DND-41 (cell line): ENCODE measurements around the gene CCDC92.

ENCODE experiments used
- ATAC-seq: fragments of 200-7000 bp; cut with Tn5 transposase; 3 replicates; pipeline ENCODE4 v1.9.1; 2021; ENCODE audit warnings: low read depth; ENCODE audit not compliant: insufficient read depth
- DNase-seq: peaks from one replicate; pipeline ENCODE4 v3.0.0-alpha.2; 2020
- H2AFZ ChIP-seq: 2 replicates; pipeline ENCODE4 v1.6.0; 2012; ENCODE audit warnings: low read depth, low read length
- H3K27ac ChIP-seq: 2 replicates; pipeline ENCODE4 v1.5.1; 2012; ENCODE audit warnings: low read length, inconsistent platforms
- H3K27me3 ChIP-seq: fragments of 200-600 bp; sonication (generic); 2 replicates; pipeline ENCODE4 v1.6.0; 2012; ENCODE audit warnings: low read length, mild to moderate bottlenecking, inconsistent platforms; ENCODE audit not compliant: insufficient read depth, poor library complexity
- H3K36me3 ChIP-seq: 2 replicates; pipeline ENCODE4 v1.5.1; 2012; ENCODE audit warnings: low read length, inconsistent platforms; ENCODE audit not compliant: insufficient read depth
- H3K4me1 ChIP-seq: 2 replicates; pipeline ENCODE4 v1.5.1; 2012; ENCODE audit warnings: mild to moderate bottlenecking, low read length; ENCODE audit not compliant: insufficient read depth
- H3K4me2 ChIP-seq: 2 replicates; pipeline ENCODE4 v1.6.0; 2012; ENCODE audit warnings: mild to moderate bottlenecking, moderate library complexity, low read length, inconsistent platforms; ENCODE audit not compliant: insufficient read depth
- H3K4me3 ChIP-seq, 2 experiments: fragments of 200-600 bp in 1 of 2; shearing (Covaris generic) in 1 of 2; 2 replicates each; pipeline ENCODE4 v1.5.1; 2012 to 2016; ENCODE audit warnings: inconsistent platforms in 2 of 2, low read length in 2 of 2, mild to moderate bottlenecking in 2 of 2, low read depth in 1 of 2, moderate library complexity in 1 of 2
- H3K79me2 ChIP-seq: 2 replicates; pipeline ENCODE4 v1.6.0; 2012; ENCODE audit warnings: low read length, inconsistent platforms; ENCODE audit not compliant: insufficient read depth
- H3K9ac ChIP-seq: 2 replicates; pipeline ENCODE4 v1.6.0; 2012; ENCODE audit warnings: low read depth, mild to moderate bottlenecking, inconsistent platforms, low read length, moderate library complexity
- H3K9me3 ChIP-seq: 2 replicates; pipeline ENCODE4 v1.5.1; 2012; ENCODE audit warnings: low read length, moderate library complexity, mild to moderate bottlenecking, inconsistent platforms; ENCODE audit not compliant: insufficient read depth, severe bottlenecking
- H4K20me1 ChIP-seq: 2 replicates; pipeline ENCODE4 v1.6.0; 2012; ENCODE audit warnings: low read length; ENCODE audit not compliant: insufficient read depth
- EZH2 ChIP-seq: IDR thresholded peaks from 3 replicates; pipeline ENCODE4 v1.6.1; 2012; ENCODE audit warnings: borderline replicate concordance, low read depth, mild to moderate bottlenecking, moderate library complexity, low read length, inconsistent platforms; ENCODE audit not compliant: severe bottlenecking
- TF ChIP-seq, protein P1 (sequence below): IDR thresholded peaks from 2 replicates; pipeline ENCODE4 v1.5.1; 2012; ENCODE audit warnings: borderline replicate concordance, low read length, moderate library complexity, mild to moderate bottlenecking; ENCODE audit not compliant: poor library complexity, severe bottlenecking; ENCODE audit errors: extremely low read depth

The CCDC92 gene

DNA sequence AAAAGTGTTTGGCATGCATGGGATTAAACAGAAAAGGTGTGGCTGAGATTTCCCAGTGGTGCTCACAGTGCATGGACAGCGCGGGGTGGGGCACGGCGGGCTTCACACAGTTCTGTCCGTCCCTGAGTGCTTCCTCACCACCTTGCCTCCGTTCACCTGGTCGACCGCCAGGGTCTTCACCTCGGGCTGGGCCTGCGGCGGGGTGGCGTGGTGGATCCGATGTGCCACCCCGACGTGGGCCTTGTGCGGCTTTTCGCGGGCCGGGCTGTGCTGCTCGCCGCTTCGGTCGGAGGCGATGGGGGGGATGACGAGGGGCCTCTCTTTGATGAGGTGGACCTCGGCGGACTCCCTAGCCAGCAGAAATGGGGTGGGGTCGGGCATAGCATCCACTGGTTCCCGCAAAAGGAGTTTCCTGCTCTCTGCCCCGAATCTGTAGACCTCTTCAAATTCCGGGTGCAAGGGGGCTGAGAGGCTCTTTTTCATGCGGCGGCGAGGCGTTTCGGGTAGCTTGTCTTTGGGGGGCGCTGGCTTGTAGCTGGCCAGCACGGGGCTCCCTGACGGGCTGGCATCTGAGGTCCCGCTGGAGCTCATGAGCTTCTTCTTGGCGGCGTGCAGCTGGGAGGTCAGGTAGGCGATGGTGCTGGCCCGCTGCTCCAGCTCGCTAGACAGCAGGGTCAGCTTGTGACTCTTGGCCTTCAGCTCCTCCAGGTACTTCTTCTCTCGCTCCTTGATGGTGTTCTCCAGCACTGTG, 35.5 kb downstream of the CCDC92 start:
- no peak for ATAC-seq
- H3K9ac ChIP-seq: no peak overlapping the region
- H3K36me3 ChIP-seq: 0 out of 2 replicates have a peak, but pooled peaks cover 4% of the 10 kb centered on the region
- H3K27ac ChIP-seq: no peak overlapping the region
- peaks cover 3% of the 10 kb centered on the region for H3K27me3 ChIP-seq
- no peak for DNase-seq
- no peak for TF ChIP-seq EZH2
- TF ChIP-seq, protein P1, sequence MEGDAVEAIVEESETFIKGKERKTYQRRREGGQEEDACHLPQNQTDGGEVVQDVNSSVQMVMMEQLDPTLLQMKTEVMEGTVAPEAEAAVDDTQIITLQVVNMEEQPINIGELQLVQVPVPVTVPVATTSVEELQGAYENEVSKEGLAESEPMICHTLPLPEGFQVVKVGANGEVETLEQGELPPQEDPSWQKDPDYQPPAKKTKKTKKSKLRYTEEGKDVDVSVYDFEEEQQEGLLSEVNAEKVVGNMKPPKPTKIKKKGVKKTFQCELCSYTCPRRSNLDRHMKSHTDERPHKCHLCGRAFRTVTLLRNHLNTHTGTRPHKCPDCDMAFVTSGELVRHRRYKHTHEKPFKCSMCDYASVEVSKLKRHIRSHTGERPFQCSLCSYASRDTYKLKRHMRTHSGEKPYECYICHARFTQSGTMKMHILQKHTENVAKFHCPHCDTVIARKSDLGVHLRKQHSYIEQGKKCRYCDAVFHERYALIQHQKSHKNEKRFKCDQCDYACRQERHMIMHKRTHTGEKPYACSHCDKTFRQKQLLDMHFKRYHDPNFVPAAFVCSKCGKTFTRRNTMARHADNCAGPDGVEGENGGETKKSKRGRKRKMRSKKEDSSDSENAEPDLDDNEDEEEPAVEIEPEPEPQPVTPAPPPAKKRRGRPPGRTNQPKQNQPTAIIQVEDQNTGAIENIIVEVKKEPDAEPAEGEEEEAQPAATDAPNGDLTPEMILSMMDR: no peak
- no peak overlapping the region for H3K4me2 ChIP-seq
- no peak overlapping the region for H3K4me3 ChIP-seq
- no peak overlapping the region for H2AFZ ChIP-seq
- no peaks in the 10 kb centered on the region for H3K79me2 ChIP-seq
- peaks cover 26% of the 10 kb centered on the region for H3K4me1 ChIP-seq
- no peaks in the 10 kb centered on the region; the same call in 1 of the 2 replicates for H4K20me1 ChIP-seq
- H3K9me3 ChIP-seq: no peaks in the 10 kb centered on the region

DNA sequence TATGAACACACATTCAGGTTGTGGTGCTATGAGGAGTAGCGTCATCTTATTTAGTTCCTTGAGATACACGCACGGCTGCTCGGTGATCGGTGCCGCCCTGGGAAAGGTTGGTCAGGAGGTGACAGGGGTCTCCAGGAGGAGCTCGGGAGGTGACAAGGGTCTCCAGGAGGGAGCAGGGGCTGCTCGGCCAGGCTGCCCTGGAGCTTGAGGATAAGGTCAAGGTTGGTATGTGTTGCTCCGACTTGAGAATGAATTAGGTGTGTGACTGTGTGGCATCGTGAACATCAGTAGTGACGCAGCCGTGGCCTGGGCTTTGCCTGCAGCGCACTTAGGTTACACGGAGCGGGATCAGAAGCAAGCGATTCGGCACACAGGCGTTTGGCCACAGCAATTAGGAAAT, 36.2 kb downstream of the CCDC92 start:
- Histone ChIP-seq H3K36me3 (0 out of 2 replicates have a peak, but pooled peaks cover 4% of the 10 kb centered on the region), H3K79me2 (no peaks in the 10 kb centered on the region), H3K9me3 (no peaks in the 10 kb centered on the region), H3K27me3 (peaks cover 6% of the 10 kb centered on the region), H3K4me2 (no peak overlapping the region), H2AFZ (no peak overlapping the region), H3K4me3 (no peak overlapping the region), H4K20me1 (peaks cover under 1% of the 10 kb centered on the region), H3K27ac (no peak overlapping the region), H3K4me1 (peaks cover 33% of the 10 kb centered on the region), H3K9ac (no peak overlapping the region)
- no peak for TF ChIP-seq EZH2
- TF ChIP-seq, protein P1: no peak
- ATAC-seq: no peak
- no peak for DNase-seq

DNA sequence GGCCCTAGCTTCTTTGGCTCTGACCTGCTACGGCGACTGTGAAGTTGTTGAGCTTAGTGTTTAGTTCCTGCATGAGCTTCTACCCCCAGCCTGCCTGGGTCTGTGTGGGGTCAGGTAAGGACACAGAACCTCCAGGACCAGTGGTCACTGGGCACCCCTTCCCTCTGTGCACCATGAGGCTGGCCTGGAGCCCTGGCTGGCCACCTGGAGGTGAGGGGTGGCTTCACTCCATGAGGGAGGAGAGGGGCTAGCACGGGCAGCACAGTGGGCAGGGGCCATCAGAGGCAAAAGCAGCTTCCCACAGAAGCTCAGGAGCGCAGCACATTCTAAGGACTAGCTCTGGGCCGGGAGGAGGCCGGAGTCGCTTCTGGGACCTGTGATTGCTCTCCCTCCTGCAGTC, 36.7 kb downstream of the CCDC92 start:
- H2AFZ ChIP-seq: no peak overlapping the region
- 0 out of 2 replicates have a peak, but pooled peaks cover 4% of the 10 kb centered on the region for H3K36me3 ChIP-seq
- no peaks in the 10 kb centered on the region for H3K79me2 ChIP-seq
- no peak overlapping the region for H3K4me2 ChIP-seq
- peaks cover 10% of the 10 kb centered on the region for H3K27me3 ChIP-seq
- no peak for ATAC-seq
- no peak overlapping the region for H3K4me3 ChIP-seq
- H3K4me1 ChIP-seq: peaks cover 38% of the 10 kb centered on the region
- no peaks in the 10 kb centered on the region for H3K9me3 ChIP-seq
- H3K27ac ChIP-seq: no peak overlapping the region
- TF ChIP-seq, protein P1: no peak
- no peak for TF ChIP-seq EZH2
- DNase-seq: no peak
- H3K9ac ChIP-seq: no peak overlapping the region
- H4K20me1 ChIP-seq: peaks cover 4% of the 10 kb centered on the region
